Skeletal muscle tissue (tissue), 4 donors: ENCODE measurements around the gene CEP128. TPM values are rescaled to one million over a fixed set of nuclear protein-coding genes. Genes with fewer than 3 reads are reported as not detected.

ENCODE experiments used
- H3K27ac ChIP-seq: one replicate; pipeline ENCODE4 v1.7.0; 2013; ENCODE audit warnings: mild to moderate bottlenecking, low read depth, low read length, inconsistent platforms
- H3K27me3 ChIP-seq, 3 donors: one replicate each; pipeline ENCODE4 v1.7.0; 2013; ENCODE audit warnings: low read length in 3 of 3; ENCODE audit not compliant: control insufficient read depth in 3 of 3, insufficient read depth in 3 of 3
- H3K36me3 ChIP-seq, 3 donors: one replicate each; pipeline ENCODE4 v1.7.0; 2013; ENCODE audit warnings: low read length in 3 of 3; ENCODE audit not compliant: control insufficient read depth in 3 of 3, insufficient read depth in 3 of 3
- H3K4me1 ChIP-seq, 3 donors: one replicate each; pipeline ENCODE4 v1.7.0; 2013; ENCODE audit warnings: low read length in 3 of 3, mild to moderate bottlenecking in 3 of 3; ENCODE audit not compliant: control insufficient read depth in 3 of 3, insufficient read depth in 3 of 3
- H3K4me3 ChIP-seq, 3 donors: one replicate each; pipeline ENCODE4 v1.7.0; 2013; ENCODE audit warnings: low read length in 3 of 3
- H3K9ac ChIP-seq, 3 donors: one replicate each; pipeline ENCODE4 v1.7.0; 2013; ENCODE audit warnings: low read length in 3 of 3, mild to moderate bottlenecking in 3 of 3, moderate library complexity in 2 of 3, low read depth in 1 of 3
- H3K9me3 ChIP-seq, 3 donors: one replicate each; pipeline ENCODE4 v1.7.0; 2013; ENCODE audit warnings: low read length in 3 of 3; ENCODE audit not compliant: control insufficient read depth in 3 of 3
- total RNA-seq: library from RNA; depleted of rRNA; stranded (reverse); fragments of >200 nt; gene quantifications from one replicate; pipeline ENCODE4 v1.2.3, GENCODE V29; 2014
- donor health status: Osteomylitis.

Gene CEP128
- total RNA-seq, 1 donor from 2014 or later = 6.8 TPM

GRCh38 chr14:80584744-80585505, 356.6 kb downstream of the CEP128 start:
- Histone ChIP-seq H3K4me1 (no peaks in the 10 kb centered on the region), H3K4me3 (no peak overlapping the region), H3K9ac (no peak overlapping the region), H3K27me3 (no peaks in the 10 kb centered on the region), H3K9me3 (no peaks in the 10 kb centered on the region), H3K36me3 (no peaks in the 10 kb centered on the region), H3K27ac (no peak overlapping the region)

GRCh38 chr14:80577599-80577998, 363.9 kb downstream of the CEP128 start:
- Histone ChIP-seq H3K4me1 (no peaks in the 10 kb centered on the region), H3K27me3 (no peaks in the 10 kb centered on the region), H3K9me3 (no peaks in the 10 kb centered on the region)

GRCh38 chr14:80576401-80576800, 365.1 kb downstream of the CEP128 start:
- Histone ChIP-seq H3K36me3 (no peaks in the 10 kb centered on the region), H3K4me1 (no peaks in the 10 kb centered on the region), H3K9me3 (no peaks in the 10 kb centered on the region), H3K27ac (no peak overlapping the region), H3K4me3 (no peak overlapping the region), H3K9ac (no peak overlapping the region), H3K27me3 (no peaks in the 10 kb centered on the region)

More at GRCh38 chr14:80577599-80577998, 363.9 kb downstream of the CEP128 start:
- Histone ChIP-seq H3K9ac (no peak overlapping the region), H3K4me3 (no peak overlapping the region), H3K27ac (no peak overlapping the region), H3K36me3 (no peaks in the 10 kb centered on the region)

- no peaks in the 10 kb centered on the region for H3K4me1 ChIP-seq
- H3K9me3 ChIP-seq = no peaks in the 10 kb centered on the region
- H3K4me3 ChIP-seq = no peak overlapping the region
- H3K27me3 ChIP-seq = no peaks in the 10 kb centered on the region
- H3K36me3 ChIP-seq = no peaks in the 10 kb centered on the region
- H3K27ac ChIP-seq = no peak overlapping the region
- H3K9ac ChIP-seq = no peak overlapping the region
Observed at GRCh38 chr14:80575763-80576162, 365.8 kb downstream of the CEP128 start.

DNA sequence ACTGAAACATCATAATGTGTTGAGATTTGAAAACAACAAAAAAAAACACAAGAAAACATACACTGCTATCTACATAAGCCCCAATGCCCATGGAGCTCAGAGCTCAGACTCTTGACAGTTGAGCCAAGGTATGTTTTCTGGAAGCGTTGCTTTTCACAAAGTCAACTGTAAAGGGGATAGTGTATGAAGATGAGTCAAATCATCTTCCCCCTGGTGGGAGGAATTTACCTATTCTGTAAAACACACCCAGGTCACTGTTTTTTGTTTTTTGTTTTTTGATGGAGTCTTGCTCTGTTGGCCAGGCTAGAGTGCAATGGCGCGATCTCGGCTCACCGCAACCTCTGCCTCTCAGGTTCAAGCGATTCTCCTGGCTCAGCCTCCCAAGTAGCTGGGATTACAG, 368.9 kb downstream of the CEP128 start:
- no peaks in the 10 kb centered on the region for H3K4me1 ChIP-seq
- H3K9ac ChIP-seq = no peak overlapping the region
- H3K9me3 ChIP-seq = no peaks in the 10 kb centered on the region

DNA sequence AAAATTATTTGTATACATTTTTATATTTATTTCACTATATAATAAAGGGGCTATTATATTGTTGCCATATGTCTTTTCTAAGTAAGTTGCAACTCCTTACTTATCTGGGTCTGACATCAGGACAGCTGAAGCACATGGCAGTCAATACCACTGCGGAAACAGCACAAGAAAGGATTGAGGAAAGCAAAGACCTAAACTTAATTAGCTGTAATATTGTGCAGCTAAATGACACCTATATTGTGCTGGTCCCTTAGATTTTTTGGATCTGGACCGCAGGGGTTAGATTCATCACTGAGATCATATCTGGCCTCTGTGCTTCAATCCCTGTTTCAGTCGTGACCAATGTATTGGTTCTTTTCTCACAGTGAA, 370.6 kb downstream of the CEP128 start:
- H3K9me3 ChIP-seq = no peaks in the 10 kb centered on the region
- no peaks in the 10 kb centered on the region for H3K36me3 ChIP-seq
- H3K9ac ChIP-seq = no peak overlapping the region
- no peak overlapping the region for H3K27ac ChIP-seq
- no peaks in the 10 kb centered on the region for H3K4me1 ChIP-seq
- no peak overlapping the region for H3K4me3 ChIP-seq
- no peaks in the 10 kb centered on the region for H3K27me3 ChIP-seq

More for the DNA sequence above, 368.9 kb downstream of the CEP128 start:
- Histone ChIP-seq H3K4me3 (no peak overlapping the region), H3K36me3 (no peaks in the 10 kb centered on the region), H3K27ac (no peak overlapping the region), H3K27me3 (no peaks in the 10 kb centered on the region)

DNA sequence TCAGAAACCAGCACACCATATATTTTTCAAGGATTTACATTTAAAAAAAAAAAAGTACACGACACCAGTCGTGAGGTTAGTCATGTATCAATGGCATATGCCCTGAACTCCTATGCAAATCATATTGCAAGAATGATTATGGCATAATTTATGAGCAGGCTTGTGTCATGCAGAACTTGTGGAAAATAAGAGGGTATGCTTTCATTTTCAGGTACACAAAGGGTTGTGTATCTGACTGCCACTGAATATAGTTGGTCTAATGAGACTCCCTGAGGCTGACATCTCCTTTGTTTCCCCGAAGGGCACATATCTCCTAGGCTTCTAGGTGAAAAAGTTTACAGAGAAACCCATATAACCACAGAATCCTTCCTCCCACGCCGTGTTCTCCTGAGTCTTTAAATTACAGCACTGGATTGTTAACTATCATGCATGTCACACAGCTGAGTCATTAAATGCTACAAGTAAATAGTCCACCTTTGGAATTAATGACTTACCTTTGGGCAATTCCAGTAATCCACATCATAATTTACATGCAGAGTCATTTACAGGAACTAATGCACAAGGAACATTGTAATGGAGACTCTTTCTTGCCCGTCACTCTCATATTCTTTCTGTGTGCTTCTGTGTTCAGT, 373.5 kb downstream of the CEP128 start:
- Histone ChIP-seq H3K4me3 (no peak overlapping the region), H3K27ac (no peak overlapping the region), H3K4me1 (no peaks in the 10 kb centered on the region), H3K27me3 (no peaks in the 10 kb centered on the region), H3K9me3 (no peaks in the 10 kb centered on the region), H3K36me3 (no peaks in the 10 kb centered on the region), H3K9ac (no peak overlapping the region)

- H3K9me3 ChIP-seq = no peaks in the 10 kb centered on the region
- H3K9ac ChIP-seq = no peak overlapping the region
- no peaks in the 10 kb centered on the region for H3K27me3 ChIP-seq
- no peak overlapping the region for H3K27ac ChIP-seq
- no peaks in the 10 kb centered on the region for H3K4me1 ChIP-seq
- H3K36me3 ChIP-seq = no peaks in the 10 kb centered on the region
- H3K4me3 ChIP-seq = no peak overlapping the region
Observed at GRCh38 chr14:80565001-80565400, 376.5 kb downstream of the CEP128 start.

DNA sequence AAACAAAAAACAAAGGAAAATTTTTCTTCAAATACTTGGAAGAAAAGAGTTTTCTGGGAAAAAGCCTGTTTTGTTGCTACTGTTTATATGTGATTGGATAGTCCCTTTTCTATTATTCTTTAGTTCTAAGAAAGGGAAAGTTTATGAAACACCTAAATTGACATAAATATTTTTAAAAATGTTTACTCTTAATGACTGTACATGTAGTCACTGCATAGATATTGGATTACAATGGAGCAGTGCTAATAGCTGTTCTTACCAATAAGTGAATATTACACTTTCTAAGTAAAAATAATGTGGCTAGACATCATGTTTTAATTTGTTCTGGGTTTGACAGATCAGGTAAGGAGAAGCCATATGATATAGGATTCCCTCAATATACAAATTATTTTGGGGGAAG, 377.5 kb downstream of the CEP128 start:
- Histone ChIP-seq H3K4me3 (no peak overlapping the region), H3K9ac (no peak overlapping the region), H3K9me3 (no peaks in the 10 kb centered on the region), H3K27me3 (no peaks in the 10 kb centered on the region), H3K27ac (no peak overlapping the region), H3K36me3 (no peaks in the 10 kb centered on the region), H3K4me1 (no peaks in the 10 kb centered on the region)

- Histone ChIP-seq H3K9me3 (no peaks in the 10 kb centered on the region), H3K27me3 (no peaks in the 10 kb centered on the region), H3K27ac (no peak overlapping the region), H3K4me3 (no peak overlapping the region), H3K9ac (no peak overlapping the region), H3K4me1 (no peaks in the 10 kb centered on the region), H3K36me3 (no peaks in the 10 kb centered on the region)
Observed at GRCh38 chr14:80560800-80561657, 380.5 kb downstream of the CEP128 start.
